DMS 273 (cell line): Measurements from ENCODE around the gene FMR1NB.

ENCODE experiments used
- DNase-seq: peaks from one replicate; lab custom pipeline; 2025; ENCODE audit not compliant: unreplicated experiment; lab: John Stamatoyannopoulos, UW

FMR1NB gene

GRCh38 chrX:148069759-148070503, 88.8 kb downstream of the FMR1NB start:
- DNase-seq = no peak

- DNase-seq = no peak
Measured at GRCh38 chrX:148070504-148070877, 89.4 kb downstream of the FMR1NB start.
